H1 (cell line): Measurements from ENCODE around the gene CHAT.

Experiments
- CHD2 ChIP-seq: IDR thresholded peaks from 2 replicates; pipeline ENCODE4 v1.6.1; 2012; ENCODE audit warnings: low read length, improper control_type of control experiment
- CHD7 ChIP-seq: fragments of 300-600 bp; sonication (generic); IDR thresholded peaks from 2 replicates; pipeline ENCODE4 v1.7.1; 2012; ENCODE audit warnings: low read length, moderate library complexity, mild to moderate bottlenecking, inconsistent platforms; ENCODE audit not compliant: insufficient replicate concordance
- CTCF ChIP-seq, 3 experiments: IDR thresholded peaks; 1 replicate in 2 of 3; 2 replicates in 1 of 3; pipeline versions ENCODE4 v1.5.1 to v1.6.1; 2011; ENCODE audit warnings: low read length in 3 of 3, mild to moderate bottlenecking in 3 of 3, inconsistent platforms in 2 of 3, low read depth in 1 of 3, moderate library complexity in 1 of 3; ENCODE audit not compliant: insufficient read depth in 1 of 3; ENCODE audit errors: control extremely low read depth in 1 of 3
- EZH2 ChIP-seq: fragments of 200-600 bp; sonication (generic); IDR thresholded peaks from 2 replicates; pipeline ENCODE4 v1.7.1; 2012; ENCODE audit warnings: low read depth, mild to moderate bottlenecking, moderate library complexity, low read length, inconsistent platforms; ENCODE audit not compliant: severe bottlenecking
- JUND ChIP-seq: IDR thresholded peaks from 2 replicates; pipeline ENCODE4 v1.6.1; 2011; ENCODE audit warnings: mild to moderate bottlenecking, improper control_type of control experiment, low read length
- POLR2A ChIP-seq, 2 experiments: IDR thresholded peaks; 1 replicate in 1 of 2; 2 replicates in 1 of 2; pipeline ENCODE4 v1.6.1; 2011; ENCODE audit warnings: low read depth in 2 of 2, low read length in 2 of 2, mild to moderate bottlenecking in 2 of 2; ENCODE audit errors: control extremely low read depth in 1 of 2
- POLR2AphosphoS5 ChIP-seq: IDR thresholded peaks from 2 replicates; pipeline ENCODE4 v1.6.1; 2011; ENCODE audit warnings: low read depth, low read length
- POU5F1 ChIP-seq: IDR thresholded peaks from 2 replicates; pipeline ENCODE4 v1.6.1; 2011; ENCODE audit warnings: low read depth, mild to moderate bottlenecking, low read length, moderate library complexity
- RAD21 ChIP-seq, 2 experiments: IDR thresholded peaks in 1 of 2; conservative IDR thresholded peaks in 1 of 2; 2 replicates each; pipeline ENCODE4 v1.6.1; 2011; ENCODE audit warnings: low read depth in 2 of 2, low read length in 2 of 2, improper control_type of control experiment in 1 of 2, inconsistent platforms in 1 of 2, mild to moderate bottlenecking in 1 of 2, moderate library complexity in 1 of 2
- RFX5 ChIP-seq: IDR thresholded peaks from 2 replicates; pipeline ENCODE4 v1.6.1; 2011; ENCODE audit warnings: low read depth, low read length, improper control_type of control experiment, borderline replicate concordance
- RXRA ChIP-seq: IDR thresholded peaks from 2 replicates; pipeline ENCODE4 v1.6.1; 2011; ENCODE audit warnings: low read depth, mild to moderate bottlenecking, low read length, moderate library complexity; ENCODE audit not compliant: insufficient read depth
- SRF ChIP-seq: IDR thresholded peaks from 2 replicates; pipeline ENCODE4 v1.6.1; 2011; ENCODE audit warnings: mild to moderate bottlenecking, low read depth, low read length, moderate library complexity
- TAF1 ChIP-seq: IDR thresholded peaks from 2 replicates; pipeline ENCODE4 v1.6.1; 2011; ENCODE audit warnings: mild to moderate bottlenecking, low read depth, low read length

GRCh38 chr10:49585387-49585786 is 28.4 kb upstream of the CHAT start:
- TF ChIP-seq POLR2AphosphoS5, result no peak
- no peak for TF ChIP-seq TAF1
- TF ChIP-seq CTCF (IDR thresholded peaks at IDR 0.05; ENCODE audit: control extremely low read depth in 1 of 3, insufficient read depth in 1 of 3, low read depth in 1 of 3, low read length in 3 of 3), result no peak
- no peak for TF ChIP-seq EZH2
- no peak for TF ChIP-seq POU5F1
- TF ChIP-seq POLR2A (IDR thresholded peaks at IDR 0.05; ENCODE audit: control extremely low read depth in 1 of 2, low read depth in 2 of 2, low read length in 2 of 2), result no peak
- no peak for TF ChIP-seq RAD21 (IDR thresholded peaks at IDR 0.05 in 1 of 2, conservative IDR thresholded peaks at IDR 0.05 in 1 of 2; ENCODE audit: low read depth in 2 of 2, low read length in 2 of 2)
- no peak for TF ChIP-seq RFX5
- no peak for TF ChIP-seq CHD2
- TF ChIP-seq CHD7, result no peak
- no peak for TF ChIP-seq RXRA
- no peak for TF ChIP-seq SRF
- no peak for TF ChIP-seq JUND
